Activated CD4-positive, alpha-beta T cell treated with anti-CD3 and anti-CD28 coated beads, Interleukin-2, Interleukin-6, amounts not matched to agents 100 ng/mL and 50 ng/mL, durations not matched to agents 16 hours and 8 hours (primary cell): ENCODE results near the gene NPDC1.
A peak's percentile ranks its signal among the peaks of the same experiment; 100 is the strongest.

Experiments
- DNase-seq: peaks from one replicate; pipeline ENCODE4 v3.0.0-alpha.2; 2020

The NPDC1 gene

DNA sequence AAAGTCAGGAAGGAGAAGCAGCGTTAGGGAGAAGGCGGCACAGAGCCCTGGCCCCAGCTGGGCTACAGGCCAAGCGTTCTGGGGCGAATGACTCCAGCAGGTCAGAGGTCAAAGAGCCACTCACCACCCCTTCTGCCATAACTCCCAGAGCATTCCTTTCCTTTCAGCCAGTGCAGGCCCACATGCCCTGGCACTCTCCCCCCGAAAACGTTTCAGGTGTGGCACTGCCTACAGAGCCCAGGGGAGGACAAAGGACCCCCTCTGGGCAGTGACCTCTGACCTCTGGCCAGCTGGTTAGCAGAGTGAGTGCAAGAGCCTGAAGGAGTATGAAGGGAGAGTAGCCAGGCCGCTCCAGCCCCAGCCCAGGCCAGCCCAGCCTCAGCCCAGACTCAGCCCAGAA lies 22.8 kb downstream of the NPDC1 start:
- DNase-seq: no peak

DNA sequence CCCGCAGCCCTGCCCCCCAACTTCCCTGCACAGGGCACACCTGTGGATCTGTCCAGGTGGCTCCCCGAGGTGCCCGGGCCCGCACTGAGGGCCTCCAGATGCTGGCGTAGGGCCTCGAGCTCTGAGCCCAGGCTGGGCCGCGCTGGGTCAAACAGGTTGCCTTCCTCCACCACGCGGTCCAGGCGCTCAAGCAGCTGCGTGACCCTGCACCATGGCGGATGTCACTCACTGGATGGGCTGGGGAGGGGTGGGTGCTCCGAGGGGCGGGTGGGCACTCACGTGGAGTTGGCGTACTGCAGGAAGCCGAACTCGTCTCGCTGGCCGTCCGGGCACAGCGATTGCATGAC lies 23.3 kb downstream of the NPDC1 start:
- no peak for DNase-seq

DNA sequence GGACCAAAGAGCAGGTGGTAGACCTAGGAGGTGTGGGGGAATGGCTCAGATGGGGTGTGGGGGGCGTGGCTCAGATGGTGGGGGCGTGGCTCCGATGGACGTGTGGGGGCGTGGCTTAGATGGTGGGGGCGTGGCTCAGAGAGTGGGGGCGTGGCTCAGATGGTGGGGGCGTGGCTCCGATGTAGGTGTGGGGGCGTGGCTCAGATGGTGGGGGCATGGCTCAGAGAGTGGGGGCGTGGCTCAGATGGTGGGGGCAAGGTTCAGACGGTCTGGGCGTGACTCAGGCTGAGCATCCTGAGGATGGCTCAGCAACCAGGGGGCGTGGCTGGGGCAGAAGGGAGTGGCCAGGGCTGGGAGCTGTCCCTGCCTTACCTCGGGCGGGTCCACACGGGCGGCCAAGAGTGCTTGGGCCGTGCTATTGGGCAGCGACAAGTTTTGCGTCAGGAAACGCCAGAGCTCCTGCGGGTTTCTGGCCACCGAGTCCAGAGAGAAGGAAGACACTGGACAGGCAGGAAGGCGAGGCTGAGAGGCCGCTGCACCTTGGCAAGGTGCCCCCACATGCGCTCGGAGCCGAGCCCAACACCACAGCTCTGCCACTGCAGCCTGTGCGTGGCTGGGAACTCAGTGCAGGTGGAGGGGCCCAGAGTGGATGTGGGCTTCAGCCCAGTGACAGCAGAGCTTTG lies 23.9 kb downstream of the NPDC1 start:
- DNase-seq: peak; percentile 87

DNA sequence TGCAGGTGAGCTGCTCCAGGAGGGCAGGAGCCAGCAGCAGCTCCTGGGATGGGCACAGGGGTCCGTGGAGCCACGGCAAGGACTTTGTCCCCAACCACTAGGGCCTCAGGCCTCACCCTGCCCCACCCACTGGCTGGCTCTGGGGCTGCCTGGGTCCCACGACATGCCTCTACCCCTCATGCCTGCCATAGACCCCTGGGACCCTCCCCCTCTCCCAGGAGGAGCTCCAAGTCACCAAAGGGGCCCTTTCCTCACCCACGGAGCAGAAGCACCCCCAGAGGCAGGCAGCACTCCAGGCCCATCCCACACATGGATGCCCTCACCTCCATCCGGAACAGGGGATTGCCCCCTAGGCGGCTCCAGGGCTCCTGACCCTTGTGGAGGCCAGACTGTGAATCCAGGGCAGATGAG lies 24.4 kb downstream of the NPDC1 start:
- DNase-seq: no peak

DNA sequence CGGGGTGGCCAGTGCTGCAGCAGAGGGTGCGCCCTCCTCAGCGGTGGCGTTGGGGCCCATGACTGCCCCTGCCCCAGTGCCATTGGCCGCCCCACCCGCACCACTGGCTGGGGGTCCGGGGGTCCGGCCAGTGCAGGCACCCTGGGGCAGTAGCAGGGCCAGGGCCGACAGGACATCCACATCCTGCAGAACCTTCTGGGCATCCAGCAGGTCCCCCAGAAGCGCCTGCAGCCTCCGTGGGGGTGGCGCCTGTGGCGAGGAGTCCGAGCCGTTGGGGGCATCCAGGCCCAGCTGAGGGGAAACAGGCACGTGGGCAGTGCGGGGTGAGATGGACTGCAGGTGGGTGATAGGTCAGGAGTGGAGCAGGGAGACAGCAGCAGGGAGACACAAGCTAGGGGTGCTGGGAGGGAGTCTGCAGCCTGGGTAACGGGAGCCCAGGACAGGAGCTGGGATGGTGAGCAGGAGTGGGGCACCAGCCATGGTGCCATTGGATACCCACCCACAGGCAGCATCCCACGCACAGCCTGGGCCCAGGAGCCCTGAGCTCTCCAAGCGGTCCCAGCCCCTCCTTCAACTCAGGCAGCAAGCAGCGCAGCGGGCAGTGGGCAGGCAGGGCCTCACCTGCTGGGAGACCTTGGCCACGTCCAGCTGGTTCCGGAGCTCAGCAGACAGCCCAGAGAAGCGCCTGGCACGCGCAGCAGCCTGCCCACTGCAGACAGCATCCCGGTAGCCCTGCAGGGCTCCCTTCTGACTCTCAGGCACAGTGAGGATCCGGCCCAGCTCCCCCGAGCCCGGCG lies 25.0 kb downstream of the NPDC1 start:
- no peak for DNase-seq

DNA sequence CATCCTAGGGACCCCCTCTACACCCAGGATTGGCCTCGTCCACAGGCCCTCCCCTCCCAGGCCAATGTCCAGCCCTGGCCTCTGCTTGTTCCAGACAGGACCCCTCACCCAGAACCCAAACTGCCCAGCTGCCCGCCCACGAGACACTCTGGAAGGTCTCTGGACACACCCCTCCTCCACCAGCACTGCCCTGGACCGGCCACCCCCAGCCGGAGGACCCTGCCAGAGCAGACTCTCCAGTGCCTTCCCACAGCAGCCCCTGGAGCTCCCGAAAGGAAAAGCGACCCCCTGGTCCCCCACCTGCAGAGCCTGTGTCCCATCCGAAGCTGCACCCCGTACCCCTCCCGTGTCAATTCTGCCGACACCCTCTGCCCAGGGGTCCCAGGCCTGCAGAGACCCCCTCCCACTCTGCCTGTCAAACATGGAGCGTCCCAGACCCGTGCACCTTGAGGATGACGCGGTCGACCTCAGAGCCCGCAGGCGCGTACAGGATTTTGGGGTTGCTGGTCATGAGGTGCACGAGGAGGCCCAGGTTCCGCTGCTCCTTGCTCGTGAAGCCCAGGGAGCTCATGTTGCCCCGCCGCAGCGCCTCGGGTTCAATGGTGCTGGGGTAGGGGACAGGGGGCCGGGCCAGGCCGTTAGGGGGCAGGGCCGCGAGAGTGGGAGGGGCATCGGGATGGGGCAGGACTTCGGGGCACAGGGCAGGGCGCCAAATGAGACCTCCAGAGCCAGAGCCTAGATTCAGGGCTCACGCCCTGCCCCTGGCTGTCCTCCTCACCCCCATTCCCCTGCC lies 25.9 kb downstream of the NPDC1 start:
- DNase-seq: no peak

DNA sequence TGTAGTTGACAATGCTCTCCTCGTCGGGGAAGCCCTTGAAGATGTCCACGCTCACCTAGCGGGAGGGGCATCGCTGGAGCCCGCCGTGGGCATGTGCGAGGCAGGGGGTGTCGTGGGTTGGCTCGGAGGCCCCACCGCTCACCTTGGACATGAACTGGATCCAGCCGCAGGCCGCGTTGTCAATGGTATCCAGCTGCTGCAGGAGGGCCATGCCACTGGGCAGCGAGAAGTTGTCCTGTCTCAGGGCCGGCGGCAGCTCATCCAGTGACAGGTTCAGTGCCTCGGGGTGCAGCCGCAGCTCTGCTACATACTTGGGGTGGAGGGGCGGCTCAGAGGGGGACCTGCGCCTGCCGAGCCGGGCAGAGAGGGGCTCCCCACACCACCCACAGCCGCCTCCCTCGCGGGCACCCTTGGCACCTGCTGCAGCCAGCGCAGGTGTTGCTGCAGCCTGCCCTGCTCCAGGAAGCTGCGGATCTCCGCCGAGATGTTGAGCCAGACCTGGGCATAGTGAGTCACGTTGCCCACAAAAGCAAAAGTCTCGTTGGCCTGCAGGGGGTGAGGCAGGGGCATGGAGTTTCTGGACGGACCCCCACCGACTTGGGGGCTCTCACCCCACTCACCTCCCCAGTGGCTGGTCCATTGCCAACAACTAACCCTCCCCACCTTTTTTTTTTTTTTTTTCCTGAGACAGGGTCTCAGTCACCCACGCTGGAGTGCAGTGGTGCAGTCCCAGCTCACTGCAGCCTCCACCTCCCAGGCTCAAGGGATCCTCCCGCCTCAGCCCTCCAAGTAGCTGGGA lies 27.0 kb downstream of the NPDC1 start:
- DNase-seq: no peak

DNA sequence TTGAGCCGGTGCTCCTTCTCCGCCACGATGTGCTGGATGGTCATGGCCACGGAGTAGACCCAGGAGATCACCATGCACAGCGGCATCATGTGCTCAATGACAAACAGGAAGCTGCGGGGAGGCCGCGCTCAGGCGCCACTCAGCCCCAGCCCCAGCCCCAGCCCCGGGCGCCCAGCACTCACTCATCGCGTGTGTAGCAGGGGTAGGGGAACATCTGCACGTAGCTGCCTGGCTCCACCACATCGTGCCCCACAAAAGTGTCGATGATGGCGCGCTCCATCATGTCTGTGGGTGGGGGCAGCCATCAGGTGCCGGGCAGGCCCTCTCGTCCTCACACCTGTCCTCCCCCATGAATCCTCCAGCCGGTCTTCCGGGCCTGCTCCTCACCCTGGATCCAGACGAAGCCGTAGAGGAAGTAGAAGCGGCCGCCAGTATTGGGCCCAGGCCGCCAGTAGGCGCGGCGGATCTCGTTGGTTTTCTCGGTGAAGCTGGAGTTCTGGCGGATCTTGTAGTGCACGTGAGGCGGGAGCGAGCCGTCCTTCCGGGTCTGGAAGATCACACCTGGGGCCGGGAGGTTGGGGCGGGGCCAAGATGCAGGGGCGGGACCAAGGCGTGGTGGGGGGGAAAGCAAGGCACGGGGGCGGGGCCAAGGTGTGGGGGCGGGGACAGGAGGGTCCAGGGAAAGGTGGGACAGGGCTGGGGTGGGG lies 28.0 kb downstream of the NPDC1 start:
- DNase-seq: no peak

DNA sequence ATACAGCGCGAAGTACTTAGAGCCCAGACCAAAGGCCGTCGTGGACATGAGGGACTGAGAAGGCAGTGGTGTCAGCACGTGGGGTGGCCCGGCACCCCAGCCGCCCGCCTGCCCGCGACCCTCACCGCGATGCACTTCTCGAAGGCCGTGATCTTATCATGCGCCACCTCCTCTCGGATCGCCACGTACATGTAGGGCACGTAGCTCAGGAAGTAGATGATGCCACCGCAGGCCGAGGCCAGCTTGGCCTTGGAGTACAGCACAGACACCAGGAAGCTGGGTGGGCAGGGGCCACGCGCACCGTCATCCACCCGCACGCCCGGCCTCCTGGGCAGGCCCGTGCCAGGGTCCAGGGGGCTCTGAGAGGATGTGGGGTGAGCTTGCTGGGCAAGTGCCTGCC lies 28.9 kb downstream of the NPDC1 start:
- no peak for DNase-seq

DNA sequence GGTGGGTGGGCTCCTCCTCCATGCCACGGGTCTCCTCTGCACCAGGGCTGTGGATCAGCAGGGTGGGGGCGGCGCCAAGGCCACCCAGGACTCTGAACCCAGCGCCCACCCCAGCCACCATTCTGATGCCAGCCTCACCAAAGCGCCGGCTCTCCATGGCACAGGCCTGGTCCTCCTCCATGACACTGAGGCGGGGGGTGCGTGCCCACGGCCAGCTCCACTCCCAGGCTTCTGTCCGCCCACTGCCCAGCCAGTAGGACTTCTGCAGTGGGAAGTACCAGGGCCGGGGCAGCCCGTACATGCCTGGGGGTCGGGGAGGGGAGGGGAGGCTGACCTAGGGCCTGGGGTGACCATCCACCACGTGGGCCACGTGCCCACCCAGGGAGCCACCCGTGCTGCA lies 29.5 kb downstream of the NPDC1 start:
- DNase-seq: no peak

DNA sequence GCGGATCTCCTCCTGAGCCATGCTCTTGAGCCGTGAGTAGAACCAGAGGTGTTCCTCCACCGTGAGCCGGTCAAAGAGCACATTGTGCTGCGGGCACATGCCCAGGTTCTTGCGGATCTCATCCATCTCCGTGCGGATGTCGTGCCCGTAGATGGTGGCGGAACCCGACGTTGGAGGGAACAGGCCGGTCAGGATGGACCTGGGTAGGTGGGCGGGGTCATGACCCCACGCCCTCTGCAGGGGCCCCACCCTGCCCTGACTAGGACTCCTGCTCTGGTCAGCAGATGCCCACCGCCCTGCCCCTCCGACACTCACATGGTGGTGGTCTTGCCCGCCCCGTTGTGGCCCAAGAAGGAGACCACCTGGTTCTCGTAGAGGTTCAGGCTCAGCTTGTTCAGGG lies 30.0 kb downstream of the NPDC1 start:
- no peak for DNase-seq

DNA sequence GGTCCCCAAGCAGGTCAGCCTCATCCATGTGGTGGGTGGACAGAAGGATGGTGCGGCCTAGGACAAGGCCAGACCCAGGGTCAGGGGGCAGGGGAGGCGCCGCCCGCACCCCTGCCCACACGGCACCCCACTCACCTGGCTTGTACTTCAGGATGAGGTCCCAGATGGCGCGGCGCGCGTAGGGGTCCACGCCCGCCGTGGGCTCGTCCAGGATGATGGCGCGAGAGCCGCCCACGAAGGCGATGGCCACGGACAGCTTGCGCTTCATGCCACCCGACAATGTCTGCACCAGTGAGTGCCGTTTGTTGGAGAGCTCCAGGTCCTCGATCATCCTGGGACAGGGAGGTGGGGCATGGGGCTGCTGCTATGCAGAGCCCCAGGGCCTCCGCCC lies 30.4 kb downstream of the NPDC1 start:
- DNase-seq: no peak

DNA sequence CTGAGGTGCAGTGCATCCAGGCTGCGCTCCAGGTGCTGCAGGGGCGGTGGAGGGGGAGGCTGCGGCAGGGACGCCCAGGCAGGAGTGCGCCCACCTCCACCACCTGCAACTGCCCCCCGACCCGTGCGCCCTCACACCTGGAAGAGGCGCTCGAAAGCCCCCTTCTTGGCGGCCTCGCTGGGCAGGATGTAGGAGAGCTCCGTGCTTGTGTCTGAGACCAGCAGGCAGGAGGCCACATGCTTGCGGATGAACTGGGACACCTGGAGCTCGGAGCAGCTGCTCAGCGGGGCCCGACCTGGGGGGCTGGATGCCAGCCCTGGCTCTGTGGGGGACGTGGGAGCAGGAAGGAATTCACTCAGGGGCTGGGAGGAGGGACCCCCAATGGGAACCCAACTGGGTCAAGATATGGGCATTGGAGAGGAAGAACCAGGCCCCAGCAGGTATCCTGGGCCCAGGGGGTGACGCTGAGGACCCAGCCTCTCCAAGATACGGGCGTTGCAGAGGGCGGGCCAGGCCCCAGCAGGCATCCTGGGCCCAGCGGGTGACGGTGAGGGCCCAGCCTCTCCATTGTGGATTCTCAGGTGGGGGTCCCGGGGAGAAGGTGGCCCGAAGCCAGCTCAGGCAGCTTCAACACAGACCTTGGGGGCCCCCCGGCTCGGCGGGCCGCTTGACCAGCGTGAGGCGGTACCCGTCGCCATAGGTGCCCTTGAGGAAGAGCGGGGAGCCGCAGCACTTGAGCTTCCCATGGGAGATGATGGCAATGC lies 31.0 kb downstream of the NPDC1 start:
- DNase-seq: no peak

DNA sequence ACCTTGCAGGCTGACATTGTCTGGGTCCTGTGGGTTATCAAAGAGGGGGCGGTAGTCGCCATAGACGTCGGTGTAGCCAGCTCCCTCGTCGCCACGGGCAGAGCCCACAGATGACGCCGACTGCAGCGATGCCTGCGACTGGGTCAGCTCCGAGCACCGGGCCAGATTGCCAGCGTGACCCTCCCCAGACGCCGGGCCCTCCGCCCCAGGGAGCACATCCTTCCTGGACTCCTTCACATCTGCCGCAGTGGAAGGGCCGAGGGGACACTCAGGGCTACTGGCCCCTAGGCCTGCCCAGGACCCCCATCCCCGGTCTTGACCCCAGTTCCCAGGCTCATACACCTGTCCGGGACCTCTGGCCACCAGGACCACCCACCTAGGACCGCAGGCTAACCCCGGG lies 31.8 kb downstream of the NPDC1 start:
- no peak for DNase-seq

DNA sequence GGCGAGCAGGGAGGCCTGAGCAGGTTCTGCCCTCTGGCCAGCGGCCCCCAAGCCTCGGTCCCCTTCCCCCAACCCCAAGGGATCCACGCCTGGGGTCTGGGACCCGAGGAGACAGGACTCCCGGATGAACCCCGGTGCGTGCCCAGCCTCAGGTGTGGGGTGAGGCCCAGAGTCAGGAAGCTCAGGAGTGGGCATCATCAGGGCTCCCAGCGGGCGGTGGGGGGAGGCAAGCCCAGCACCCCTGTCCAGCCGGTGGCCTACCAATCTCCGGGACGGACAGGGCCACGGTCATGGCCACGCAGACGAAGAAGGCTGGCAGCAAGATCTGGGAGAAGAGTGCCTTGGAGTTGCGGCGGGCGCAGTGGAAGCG lies 32.4 kb downstream of the NPDC1 start:
- no peak for DNase-seq

DNA sequence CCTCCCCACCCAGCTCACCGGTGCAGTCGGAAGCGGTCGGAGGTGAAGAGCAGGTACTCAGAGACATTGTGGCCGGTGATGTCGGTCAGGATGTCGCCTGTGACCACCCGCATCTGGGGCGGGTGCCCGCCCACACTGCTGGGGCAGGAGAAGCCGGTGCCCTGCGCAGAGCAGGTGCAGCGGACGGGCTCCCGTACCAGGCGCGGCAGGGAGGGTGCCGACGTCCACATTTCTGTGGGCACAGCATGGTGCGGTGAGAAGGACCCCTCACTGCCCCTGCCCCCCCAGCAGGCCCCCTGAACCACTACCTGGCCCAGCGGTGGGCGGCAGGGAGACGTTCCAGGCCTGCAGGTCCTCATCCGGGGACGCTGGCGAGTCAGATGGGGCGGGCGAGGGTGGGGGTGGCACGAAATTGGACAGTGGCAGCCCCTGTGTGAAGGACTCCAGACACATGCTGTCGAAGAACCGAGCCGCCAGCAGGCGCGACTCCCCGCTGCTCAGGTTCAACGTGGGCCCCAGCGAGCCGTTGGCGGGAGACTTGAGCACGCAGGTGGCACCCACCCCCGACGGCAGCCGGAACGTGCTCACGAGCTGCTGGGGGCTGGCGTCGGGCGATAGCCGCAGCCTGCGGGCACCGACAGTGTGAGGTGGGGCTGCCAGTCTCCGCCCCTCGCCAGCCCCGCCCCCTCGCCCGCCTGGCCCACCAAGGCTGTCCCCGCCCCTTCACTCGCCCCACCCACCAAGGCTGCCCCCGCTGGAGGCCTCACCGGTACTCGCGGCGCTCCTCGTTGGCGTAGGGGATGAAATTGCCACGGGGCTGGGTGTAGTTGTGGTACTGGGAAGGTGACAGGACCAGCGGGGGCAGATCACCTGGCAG lies 33.0 kb downstream of the NPDC1 start:
- no peak for DNase-seq

DNA sequence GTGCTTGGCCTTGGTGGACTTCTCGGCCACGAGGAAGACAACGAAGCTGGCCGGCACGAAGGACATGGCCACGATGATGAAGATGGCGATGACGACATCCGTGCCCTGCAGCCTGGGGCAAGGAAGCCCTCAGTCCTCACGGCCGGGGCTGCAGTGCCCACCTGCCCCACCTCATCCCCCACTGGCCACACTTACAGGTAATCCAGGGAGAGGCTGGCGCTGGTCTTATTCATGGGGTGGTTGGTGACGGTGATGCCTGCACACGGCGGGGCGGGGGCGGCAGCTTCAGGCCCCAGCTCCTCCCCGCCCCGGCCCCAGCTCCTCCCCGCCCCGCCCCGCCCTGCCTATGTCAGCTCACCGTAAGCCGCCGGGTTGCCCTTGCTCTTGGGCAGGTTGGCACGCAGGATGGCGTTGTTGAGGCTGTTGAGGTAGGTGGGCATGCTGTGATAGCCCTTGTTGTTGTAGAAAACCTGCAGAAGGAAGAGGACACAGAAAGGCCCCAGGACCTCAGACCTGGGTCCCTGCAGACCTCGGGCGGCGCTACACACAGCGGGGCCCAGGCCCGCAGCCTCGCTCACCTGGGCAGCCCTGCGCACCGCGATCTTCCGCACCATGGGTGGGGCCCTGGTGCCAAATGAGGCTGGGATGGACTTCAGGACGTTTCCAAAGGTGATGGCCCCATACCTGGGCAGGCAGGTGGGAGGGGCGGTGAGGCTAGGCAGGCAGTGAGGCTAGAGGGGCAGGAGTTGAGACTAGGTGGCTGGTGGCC lies 33.9 kb downstream of the NPDC1 start:
- DNase-seq: no peak

DNA sequence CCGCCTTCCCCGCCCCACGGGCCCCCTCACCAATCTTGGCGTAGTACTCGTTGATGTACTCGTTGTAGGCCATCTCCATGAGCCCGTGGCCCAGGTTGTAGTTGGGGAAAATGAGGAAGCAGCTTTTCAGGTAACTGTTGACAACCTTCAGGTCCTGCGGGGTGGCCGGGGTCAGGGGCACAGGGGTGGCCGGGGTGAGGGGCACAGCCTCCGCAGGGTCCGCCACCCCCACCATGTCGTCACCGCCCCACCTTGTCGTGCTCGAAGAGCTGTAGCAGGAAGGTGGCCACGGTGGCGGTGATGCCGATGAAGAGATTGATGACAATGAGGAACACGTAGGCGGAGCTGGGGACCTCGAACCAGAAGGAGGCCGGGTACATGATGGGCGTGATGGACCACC lies 34.8 kb downstream of the NPDC1 start:
- DNase-seq: no peak

DNA sequence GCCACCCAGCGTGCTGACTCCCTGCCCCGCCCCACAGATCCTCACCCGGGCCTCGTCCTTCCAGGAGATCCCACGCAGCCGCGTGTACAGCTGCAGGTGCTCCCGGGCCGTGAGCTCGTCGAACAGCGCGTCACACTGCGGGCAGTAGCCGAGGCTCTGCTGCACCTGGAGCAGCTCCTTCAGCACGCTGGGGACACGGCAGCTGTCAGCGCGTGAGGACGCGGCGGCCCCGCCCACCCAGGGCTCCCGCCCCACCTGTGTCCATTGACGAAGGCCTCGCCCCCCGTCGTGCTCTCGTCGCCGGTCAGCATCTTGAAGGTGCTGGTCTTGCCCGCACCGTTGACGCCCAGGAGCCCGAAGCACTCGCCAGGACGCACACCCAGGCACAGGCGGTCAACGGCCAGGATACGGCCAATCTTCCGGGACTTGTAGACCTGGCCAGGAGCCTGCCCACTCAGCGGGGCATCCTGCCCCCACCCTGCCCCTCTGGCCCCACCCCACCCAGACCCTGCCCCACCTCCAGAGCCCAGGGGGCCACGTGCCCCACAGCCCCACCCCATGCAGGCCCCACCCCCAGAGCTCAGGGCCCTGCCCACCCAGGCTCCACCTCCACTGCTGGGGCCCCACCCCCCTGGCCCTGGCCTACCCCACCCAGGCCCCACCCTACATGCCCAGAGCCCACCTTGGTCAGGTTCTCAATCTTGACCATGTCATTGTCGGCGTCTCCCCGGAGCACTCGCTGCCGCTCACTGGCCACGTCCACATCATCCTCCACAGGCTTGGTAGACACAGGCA lies 35.8 kb downstream of the NPDC1 start:
- no peak for DNase-seq
